HepG2 (cell line): Measurements from ENCODE around the gene IQSEC1.

Source experiments
- CREM ChIP-seq, 2 experiments: sonication (generic) in 1 of 2; formaldehyde crosslinking in 1 of 2; IDR thresholded peaks; 2 replicates each; pipeline versions ENCODE4 v1.4.0 to v1.6.1; 2016 to 2020; ENCODE audit warnings: antibody characterized with exemption in 1 of 2, mild to moderate bottlenecking in 1 of 2, missing genetic modification reagents in 1 of 2
- EED ChIP-seq: sonication (generic); formaldehyde crosslinking; IDR thresholded peaks from 2 replicates; pipeline ENCODE4 v1.5.0; 2020; ENCODE audit warnings: mild to moderate bottlenecking, missing genetic modification reagents
- FOXM1 ChIP-seq: sonication (generic); formaldehyde crosslinking; IDR thresholded peaks from 2 replicates; pipeline ENCODE4 v1.5.0; 2020; ENCODE audit warnings: missing genetic modification reagents
- MTA3 ChIP-seq: sonication (generic); formaldehyde crosslinking; IDR thresholded peaks from 2 replicates; pipeline ENCODE4 v1.4.0; 2020; ENCODE audit warnings: missing genetic modification reagents
- PLSCR1 ChIP-seq: sonication (generic); formaldehyde crosslinking; IDR thresholded peaks from 2 replicates; pipeline ENCODE4 v1.5.0; 2020; ENCODE audit warnings: missing genetic modification reagents, mild to moderate bottlenecking, borderline replicate concordance
- RBM39 ChIP-seq: fragments of 200-400 bp; formaldehyde crosslinking; IDR thresholded peaks from one replicate; pipeline ENCODE4 v1.6.1; 2018; ENCODE audit warnings: antibody characterized with exemption, mild to moderate bottlenecking, low read depth, low read length; ENCODE audit not compliant: poor library complexity, severe bottlenecking
- SALL2 ChIP-seq: sonication (generic); formaldehyde crosslinking; IDR thresholded peaks from 2 replicates; pipeline ENCODE4 v1.8.1; 2023; ENCODE audit warnings: mild to moderate bottlenecking, missing genetic modification reagents, inconsistent platforms
- SMAD3 ChIP-seq: sonication (generic); formaldehyde crosslinking; IDR thresholded peaks from 2 replicates; pipeline ENCODE4 v1.4.0; 2020; ENCODE audit warnings: missing genetic modification reagents
- SRSF1 ChIP-seq: fragments of 200-400 bp; formaldehyde crosslinking; optimal IDR thresholded peaks from 2 replicates; pipeline ENCODE3; 2017; ENCODE audit warnings: mild to moderate bottlenecking, low read depth, low read length, moderate library complexity
- TAF1 ChIP-seq: sonication (generic); formaldehyde crosslinking; IDR thresholded peaks from 2 replicates; pipeline ENCODE4 v1.4.0; 2020; ENCODE audit warnings: missing genetic modification reagents
- ZFP62 ChIP-seq: sonication (generic); formaldehyde crosslinking; IDR thresholded peaks from 2 replicates; pipeline ENCODE4 v1.4.0; 2020; ENCODE audit warnings: missing genetic modification reagents
- ZNF792 ChIP-seq: IDR thresholded peaks from 2 replicates; pipeline ENCODE4 v1.6.1; 2016
- TF ChIP-seq, protein P1 (sequence below): sonication (generic); formaldehyde crosslinking; IDR thresholded peaks from 2 replicates; pipeline ENCODE4 v1.4.0; 2020; ENCODE audit warnings: mild to moderate bottlenecking, missing genetic modification reagents
- TF ChIP-seq, protein P2 (sequence below), 2 experiments: IDR thresholded peaks; 2 replicates each; pipeline ENCODE4 v1.6.1; 2011 to 2012; ENCODE audit warnings: low read length in 2 of 2, borderline replicate concordance in 1 of 2, low read depth in 1 of 2, mild to moderate bottlenecking in 1 of 2, moderate library complexity in 1 of 2

- TF ChIP-seq SRSF1 (no peak), TAF1 (CRISPR knock-in tag) (no peak), PLSCR1 (no peak), MTA3 (CRISPR knock-in tag) (no peak), FOXM1 (no peak), ZFP62 (CRISPR knock-in tag) (no peak), EED (CRISPR knock-in tag) (no peak), CREM (IDR thresholded peaks at IDR 0.05) (no peak), CREM (CRISPR knock-in tag; IDR thresholded peaks at IDR 0.05) (no peak), RBM39 (no peak), SALL2 (CRISPR knock-in tag) (no peak), SMAD3 (CRISPR knock-in tag) (no peak), ZNF792 (CRISPR knock-in tag) (no peak)
- TF ChIP-seq, protein P1, sequence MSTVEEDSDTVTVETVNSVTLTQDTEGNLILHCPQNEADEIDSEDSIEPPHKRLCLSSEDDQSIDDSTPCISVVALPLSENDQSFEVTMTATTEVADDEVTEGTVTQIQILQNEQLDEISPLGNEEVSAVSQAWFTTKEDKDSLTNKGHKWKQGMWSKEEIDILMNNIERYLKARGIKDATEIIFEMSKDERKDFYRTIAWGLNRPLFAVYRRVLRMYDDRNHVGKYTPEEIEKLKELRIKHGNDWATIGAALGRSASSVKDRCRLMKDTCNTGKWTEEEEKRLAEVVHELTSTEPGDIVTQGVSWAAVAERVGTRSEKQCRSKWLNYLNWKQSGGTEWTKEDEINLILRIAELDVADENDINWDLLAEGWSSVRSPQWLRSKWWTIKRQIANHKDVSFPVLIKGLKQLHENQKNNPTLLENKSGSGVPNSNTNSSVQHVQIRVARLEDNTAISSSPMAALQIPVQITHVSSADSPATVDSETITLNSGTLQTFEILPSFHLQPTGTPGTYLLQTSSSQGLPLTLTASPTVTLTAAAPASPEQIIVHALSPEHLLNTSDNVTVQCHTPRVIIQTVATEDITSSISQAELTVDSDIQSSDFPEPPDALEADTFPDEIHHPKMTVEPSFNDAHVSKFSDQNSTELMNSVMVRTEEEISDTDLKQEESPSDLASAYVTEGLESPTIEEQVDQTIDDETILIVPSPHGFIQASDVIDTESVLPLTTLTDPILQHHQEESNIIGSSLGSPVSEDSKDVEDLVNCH (CRISPR knock-in tag) = no peak
- TF ChIP-seq, protein P2, sequence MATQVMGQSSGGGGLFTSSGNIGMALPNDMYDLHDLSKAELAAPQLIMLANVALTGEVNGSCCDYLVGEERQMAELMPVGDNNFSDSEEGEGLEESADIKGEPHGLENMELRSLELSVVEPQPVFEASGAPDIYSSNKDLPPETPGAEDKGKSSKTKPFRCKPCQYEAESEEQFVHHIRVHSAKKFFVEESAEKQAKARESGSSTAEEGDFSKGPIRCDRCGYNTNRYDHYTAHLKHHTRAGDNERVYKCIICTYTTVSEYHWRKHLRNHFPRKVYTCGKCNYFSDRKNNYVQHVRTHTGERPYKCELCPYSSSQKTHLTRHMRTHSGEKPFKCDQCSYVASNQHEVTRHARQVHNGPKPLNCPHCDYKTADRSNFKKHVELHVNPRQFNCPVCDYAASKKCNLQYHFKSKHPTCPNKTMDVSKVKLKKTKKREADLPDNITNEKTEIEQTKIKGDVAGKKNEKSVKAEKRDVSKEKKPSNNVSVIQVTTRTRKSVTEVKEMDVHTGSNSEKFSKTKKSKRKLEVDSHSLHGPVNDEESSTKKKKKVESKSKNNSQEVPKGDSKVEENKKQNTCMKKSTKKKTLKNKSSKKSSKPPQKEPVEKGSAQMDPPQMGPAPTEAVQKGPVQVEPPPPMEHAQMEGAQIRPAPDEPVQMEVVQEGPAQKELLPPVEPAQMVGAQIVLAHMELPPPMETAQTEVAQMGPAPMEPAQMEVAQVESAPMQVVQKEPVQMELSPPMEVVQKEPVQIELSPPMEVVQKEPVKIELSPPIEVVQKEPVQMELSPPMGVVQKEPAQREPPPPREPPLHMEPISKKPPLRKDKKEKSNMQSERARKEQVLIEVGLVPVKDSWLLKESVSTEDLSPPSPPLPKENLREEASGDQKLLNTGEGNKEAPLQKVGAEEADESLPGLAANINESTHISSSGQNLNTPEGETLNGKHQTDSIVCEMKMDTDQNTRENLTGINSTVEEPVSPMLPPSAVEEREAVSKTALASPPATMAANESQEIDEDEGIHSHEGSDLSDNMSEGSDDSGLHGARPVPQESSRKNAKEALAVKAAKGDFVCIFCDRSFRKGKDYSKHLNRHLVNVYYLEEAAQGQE (IDR thresholded peaks at IDR 0.05; ENCODE audit: borderline replicate concordance in 1 of 2, low read depth in 1 of 2, low read length in 2 of 2) = no peak
These were observed 102.5 kb downstream of the IQSEC1 start for GRCh38 chr3:12970684-12971083.
